K562 (cell line): Measurements from ENCODE around the gene ULBP2.

Experiments
- ARNT ChIP-seq, 2 experiments: fragments of 450-650 bp; IDR thresholded peaks; 2 replicates each; pipeline ENCODE4 v1.6.1; 2016; ENCODE audit warnings: mild to moderate bottlenecking in 1 of 2
- CTCF ChIP-seq, 3 experiments: IDR thresholded peaks in 2 of 3; conservative IDR thresholded peaks in 1 of 3; 2 replicates each; pipeline ENCODE4 v1.5.1; 2011 to 2012; ENCODE audit warnings: low read length in 3 of 3, mild to moderate bottlenecking in 3 of 3, control low read depth in 2 of 3, improper control_type of control experiment in 1 of 3, inconsistent platforms in 1 of 3, low read depth in 1 of 3, mixed read lengths in 1 of 3, moderate library complexity in 1 of 3; ENCODE audit not compliant: insufficient read depth in 2 of 3
- ZNF140 ChIP-seq: fragments of 250-450 bp; sonication (Bioruptor Pico); IDR thresholded peaks from 2 replicates; pipeline ENCODE4 v1.8.0; 2021; ENCODE audit warnings: moderate library complexity, mild to moderate bottlenecking, inconsistent platforms
- TF ChIP-seq, protein P1 (sequence below): fragments of 450-650 bp; IDR thresholded peaks from 2 replicates; pipeline ENCODE4 v1.6.1; 2016; ENCODE audit warnings: missing biosample characterization, missing genetic modification characterization

DNA sequence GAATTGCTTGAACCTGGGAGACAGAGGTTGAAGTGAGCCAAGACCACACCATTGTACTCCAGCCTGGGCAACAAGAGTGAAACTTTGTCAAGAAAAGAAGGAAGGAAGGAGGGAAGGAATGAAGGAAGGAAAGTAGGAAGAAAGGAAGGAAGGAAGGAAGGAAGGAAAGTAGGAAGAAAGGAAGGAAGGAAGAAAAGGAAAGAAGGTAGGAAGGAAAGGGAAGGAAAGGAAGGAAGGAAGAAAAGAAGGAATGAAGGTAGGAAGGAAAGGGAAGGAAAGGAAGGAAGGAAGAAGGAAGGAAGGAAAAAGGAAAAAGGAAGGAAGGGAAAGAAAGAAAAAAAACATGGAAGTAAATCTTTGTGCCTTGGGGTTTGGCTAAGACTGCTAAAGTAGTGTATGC, 33.6 kb downstream of the ULBP2 start:
- TF ChIP-seq, protein P1, sequence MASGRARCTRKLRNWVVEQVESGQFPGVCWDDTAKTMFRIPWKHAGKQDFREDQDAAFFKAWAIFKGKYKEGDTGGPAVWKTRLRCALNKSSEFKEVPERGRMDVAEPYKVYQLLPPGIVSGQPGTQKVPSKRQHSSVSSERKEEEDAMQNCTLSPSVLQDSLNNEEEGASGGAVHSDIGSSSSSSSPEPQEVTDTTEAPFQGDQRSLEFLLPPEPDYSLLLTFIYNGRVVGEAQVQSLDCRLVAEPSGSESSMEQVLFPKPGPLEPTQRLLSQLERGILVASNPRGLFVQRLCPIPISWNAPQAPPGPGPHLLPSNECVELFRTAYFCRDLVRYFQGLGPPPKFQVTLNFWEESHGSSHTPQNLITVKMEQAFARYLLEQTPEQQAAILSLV (tag) = no peak
- no peak for TF ChIP-seq CTCF (IDR thresholded peaks at IDR 0.05 in 2 of 3, conservative IDR thresholded peaks at IDR 0.05 in 1 of 3; ENCODE audit: insufficient read depth in 2 of 3, low read depth in 1 of 3, low read length in 3 of 3)
- TF ChIP-seq ARNT (IDR thresholded peaks at IDR 0.05) = no peak
- TF ChIP-seq ZNF140 (CRISPR knock-in tag) = no peak
